Activated CD4-positive, alpha-beta T cell treated with anti-CD3 and anti-CD28 coated beads, Interleukin-2, amount 10 ng/mL, durations not matched to agents 7 days and 5 days (primary cell): ENCODE results near the gene EMSY. TPM values are rescaled to one million over a fixed set of nuclear protein-coding genes. Genes with fewer than 3 reads are reported as not detected.

ENCODE experiments used
- CTCF ChIA-PET: fragments of 350-600 bp; sonication (Branson Sonifier 250); formaldehyde crosslinking; loops from one replicate; lab custom pipeline; 2021; ENCODE audit warnings: antibody characterized with exemption; lab: Charles Lee
- POLR2A ChIA-PET: fragments of 350-600 bp; sonication (Branson Sonifier 250); formaldehyde crosslinking; loops from one replicate; lab custom pipeline; 2021; ENCODE audit warnings: antibody characterized with exemption; lab: Charles Lee
- DNase-seq: peaks from one replicate; pipeline ENCODE4 v3.0.0-alpha.2; 2020
- H3K27ac Mint-ChIP-seq: one replicate; pipeline ENCODE4 v1.8.0; 2021; ENCODE audit warnings: mild to moderate bottlenecking, moderate library complexity, mixed read lengths
- H3K27me3 Mint-ChIP-seq: one replicate; pipeline ENCODE4 v1.8.0; 2021; ENCODE audit warnings: mixed read lengths
- H3K36me3 Mint-ChIP-seq: one replicate; pipeline ENCODE4 v1.8.0; 2021; ENCODE audit warnings: low read depth, mixed read lengths
- H3K4me1 Mint-ChIP-seq: one replicate; pipeline ENCODE4 v1.8.0; 2021; ENCODE audit warnings: mixed read lengths
- H3K4me3 Mint-ChIP-seq: one replicate; pipeline ENCODE4 v1.8.0; 2021; ENCODE audit warnings: mild to moderate bottlenecking, moderate library complexity, mixed read lengths
- H3K9me3 Mint-ChIP-seq: one replicate; pipeline ENCODE4 v1.8.0; 2021; ENCODE audit warnings: mixed read lengths
- total RNA-seq, 2 experiments: library from RNA; stranded (reverse); gene quantifications; one replicate each; pipeline ENCODE4 v1.2.3, GENCODE V29; 2021

Gene EMSY
- total RNA-seq, 2 experiments from 2014 or later, result 28.7 to 31.8 TPM

- Mint-ChIP-seq H3K36me3 (peaks cover 28% of the 10 kb centered on the region), H3K27me3 (no peaks in the 10 kb centered on the region), H3K4me3 (no peak overlapping the region)
These were observed 15.0 kb downstream of the EMSY start for GRCh38 chr11:76459846-76460245.

GRCh38 chr11:76462317-76462716, 17.5 kb downstream of the EMSY start:
- Mint-ChIP-seq H3K27me3 (no peaks in the 10 kb centered on the region), H3K9me3 (no peaks in the 10 kb centered on the region), H3K4me1 (no peaks in the 10 kb centered on the region), H3K36me3 (peaks cover 44% of the 10 kb centered on the region), H3K4me3 (no peak overlapping the region), H3K27ac (no peak overlapping the region)
- CTCF ChIA-PET, result no interaction called here
- no peak for DNase-seq
- POLR2A ChIA-PET, result no interaction called here

More at GRCh38 chr11:76459846-76460245, 15.0 kb downstream of the EMSY start:
- POLR2A ChIA-PET, result no interaction called here
- no peak for DNase-seq
- Mint-ChIP-seq H3K27ac (no peak overlapping the region), H3K4me1 (no peaks in the 10 kb centered on the region), H3K9me3 (no peaks in the 10 kb centered on the region)
- CTCF ChIA-PET, result no interaction called here

- DNase-seq, result no peak
- no peaks in the 10 kb centered on the region for H3K27me3 Mint-ChIP-seq
- no peaks in the 10 kb centered on the region for H3K9me3 Mint-ChIP-seq
- no peak overlapping the region for H3K4me3 Mint-ChIP-seq
- ChIA-PET CTCF (no interaction called here), POLR2A (no interaction called here)
- H3K4me1 Mint-ChIP-seq, result no peaks in the 10 kb centered on the region
- no peak overlapping the region for H3K27ac Mint-ChIP-seq
- peaks cover 37% of the 10 kb centered on the region for H3K36me3 Mint-ChIP-seq
These were observed 20.9 kb downstream of the EMSY start for GRCh38 chr11:76465701-76466100.

GRCh38 chr11:76466666-76467065, 21.8 kb downstream of the EMSY start:
- no peaks in the 10 kb centered on the region for H3K4me1 Mint-ChIP-seq
- no peak overlapping the region for H3K4me3 Mint-ChIP-seq
- no peaks in the 10 kb centered on the region for H3K9me3 Mint-ChIP-seq
- peaks cover 41% of the 10 kb centered on the region for H3K36me3 Mint-ChIP-seq
- no peaks in the 10 kb centered on the region for H3K27me3 Mint-ChIP-seq
- POLR2A ChIA-PET, result no interaction called here
- CTCF ChIA-PET, result no interaction called here
- DNase-seq, result no peak
- no peak overlapping the region for H3K27ac Mint-ChIP-seq

GRCh38 chr11:76469141-76469540, 24.3 kb downstream of the EMSY start:
- ChIA-PET POLR2A (no interaction called here), CTCF (no interaction called here)
- DNase-seq, result no peak
- no peak overlapping the region for H3K27ac Mint-ChIP-seq
- H3K4me3 Mint-ChIP-seq, result no peak overlapping the region
- H3K27me3 Mint-ChIP-seq, result no peaks in the 10 kb centered on the region
- peaks cover 42% of the 10 kb centered on the region for H3K36me3 Mint-ChIP-seq
- no peaks in the 10 kb centered on the region for H3K4me1 Mint-ChIP-seq
- no peaks in the 10 kb centered on the region for H3K9me3 Mint-ChIP-seq

GRCh38 chr11:76471382-76471781, 26.6 kb downstream of the EMSY start:
- H3K27ac Mint-ChIP-seq, result no peak overlapping the region
- ChIA-PET CTCF (no interaction called here), POLR2A (no interaction called here)
- H3K4me1 Mint-ChIP-seq, result no peaks in the 10 kb centered on the region
- no peaks in the 10 kb centered on the region for H3K27me3 Mint-ChIP-seq
- H3K36me3 Mint-ChIP-seq, result peaks cover 35% of the 10 kb centered on the region
- H3K9me3 Mint-ChIP-seq, result no peaks in the 10 kb centered on the region
- no peak for DNase-seq
- no peak overlapping the region for H3K4me3 Mint-ChIP-seq

GRCh38 chr11:76480241-76480640, 35.4 kb downstream of the EMSY start:
- CTCF ChIA-PET, result no interaction called here
- Mint-ChIP-seq H3K4me1 (peaks cover 10% of the 10 kb centered on the region), H3K27ac (no peak overlapping the region), H3K36me3 (peaks cover 55% of the 10 kb centered on the region), H3K4me3 (no peak overlapping the region), H3K27me3 (no peaks in the 10 kb centered on the region), H3K9me3 (peaks cover 25% of the 10 kb centered on the region)
- POLR2A ChIA-PET, result no interaction called here
- no peak for DNase-seq

- H3K4me3 Mint-ChIP-seq, result no peak overlapping the region
- CTCF ChIA-PET, result no interaction called here
- peaks cover 11% of the 10 kb centered on the region for H3K36me3 Mint-ChIP-seq
- no peaks in the 10 kb centered on the region for H3K9me3 Mint-ChIP-seq
- H3K4me1 Mint-ChIP-seq, result no peaks in the 10 kb centered on the region
- POLR2A ChIA-PET, result no interaction called here
- no peaks in the 10 kb centered on the region for H3K27me3 Mint-ChIP-seq
- no peak for DNase-seq
- no peak overlapping the region for H3K27ac Mint-ChIP-seq
These were observed 46.8 kb downstream of the EMSY start for GRCh38 chr11:76491644-76492043.

GRCh38 chr11:76493040-76493439, 48.2 kb downstream of the EMSY start:
- H3K27ac Mint-ChIP-seq, result no peak overlapping the region
- H3K36me3 Mint-ChIP-seq, result peaks cover 17% of the 10 kb centered on the region
- no peaks in the 10 kb centered on the region for H3K4me1 Mint-ChIP-seq
- H3K4me3 Mint-ChIP-seq, result no peak overlapping the region
- CTCF ChIA-PET, result no interaction called here
- DNase-seq, result no peak
- POLR2A ChIA-PET, result no interaction called here
- H3K27me3 Mint-ChIP-seq, result no peaks in the 10 kb centered on the region
- no peaks in the 10 kb centered on the region for H3K9me3 Mint-ChIP-seq

- POLR2A ChIA-PET, result no interaction called here
- Mint-ChIP-seq H3K36me3 (peaks cover 20% of the 10 kb centered on the region), H3K27ac (no peak overlapping the region), H3K9me3 (no peaks in the 10 kb centered on the region), H3K4me3 (no peak overlapping the region), H3K27me3 (no peaks in the 10 kb centered on the region), H3K4me1 (no peaks in the 10 kb centered on the region)
- CTCF ChIA-PET, result no interaction called here
- no peak for DNase-seq
These were observed 49.1 kb downstream of the EMSY start for GRCh38 chr11:76493626-76494539.

- Mint-ChIP-seq H3K4me3 (no peak overlapping the region), H3K4me1 (no peaks in the 10 kb centered on the region), H3K27ac (no peak overlapping the region), H3K9me3 (no peaks in the 10 kb centered on the region), H3K36me3 (peaks cover 25% of the 10 kb centered on the region), H3K27me3 (no peaks in the 10 kb centered on the region)
- no peak for DNase-seq
- POLR2A ChIA-PET, result no interaction called here
- CTCF ChIA-PET, result no interaction called here
These were observed 50.2 kb downstream of the EMSY start for GRCh38 chr11:76495019-76495418.

- H3K27ac Mint-ChIP-seq, result no peak overlapping the region
- CTCF ChIA-PET, result no interaction called here
These were observed 51.4 kb downstream of the EMSY start for GRCh38 chr11:76496174-76496573.

GRCh38 chr11:76501526-76502202, 56.8 kb downstream of the EMSY start:
- POLR2A ChIA-PET, result no interaction called here

More at GRCh38 chr11:76496174-76496573, 51.4 kb downstream of the EMSY start:
- H3K4me3 Mint-ChIP-seq, result no peak overlapping the region
- POLR2A ChIA-PET, result no interaction called here
- H3K9me3 Mint-ChIP-seq, result peaks cover 7% of the 10 kb centered on the region
- DNase-seq, result no peak
- H3K36me3 Mint-ChIP-seq, result peaks cover 33% of the 10 kb centered on the region
- no peaks in the 10 kb centered on the region for H3K27me3 Mint-ChIP-seq
- H3K4me1 Mint-ChIP-seq, result no peaks in the 10 kb centered on the region

More at GRCh38 chr11:76501526-76502202, 56.8 kb downstream of the EMSY start:
- H3K9me3 Mint-ChIP-seq, result peaks cover 15% of the 10 kb centered on the region
- DNase-seq, result no peak
- no peaks in the 10 kb centered on the region for H3K4me1 Mint-ChIP-seq
- CTCF ChIA-PET, result no interaction called here
- peaks cover 40% of the 10 kb centered on the region for H3K36me3 Mint-ChIP-seq
- no peaks in the 10 kb centered on the region for H3K27me3 Mint-ChIP-seq
- no peak overlapping the region for H3K27ac Mint-ChIP-seq
- H3K4me3 Mint-ChIP-seq, result no peak overlapping the region
